B cell (primary cell): ENCODE measurements around the gene CPLX3. TPM values are rescaled to one million over a fixed set of nuclear protein-coding genes. Genes with fewer than 3 reads are reported as not detected.

Source experiments
- ATAC-seq: fragments of 200-7000 bp; cut with Tn5 transposase; one replicate; pipeline ENCODE4 v1.10.0; 2021; ENCODE audit warnings: low read depth, mild to moderate bottlenecking, moderate number of reproducible peaks, moderate library complexity
- CTCF ChIA-PET: fragments of 350-600 bp; sonication (Branson Sonifier 250); formaldehyde crosslinking; loops from one replicate; lab custom pipeline; 2021; ENCODE audit warnings: antibody characterized with exemption, inconsistent platforms; lab: Charles Lee
- POLR2A ChIA-PET: fragments of 350-600 bp; sonication (Branson Sonifier 250); formaldehyde crosslinking; loops from one replicate; lab custom pipeline; 2021; ENCODE audit warnings: antibody characterized with exemption; lab: Charles Lee
- DNase-seq: peaks from one replicate; pipeline ENCODE4 v3.0.0; 2013
- H2AFZ ChIP-seq: 2 replicates; pipeline ENCODE4 v1.6.1; 2012; ENCODE audit warnings: mild to moderate bottlenecking, low read depth, low read length; ENCODE audit not compliant: insufficient read depth, poor library complexity, severe bottlenecking
- H3K27ac ChIP-seq, 2 donors: 1 replicate in 1 of 2; 2 replicates in 1 of 2; pipeline ENCODE4 v1.5.1; 2012 to 2013; ENCODE audit warnings: low read length in 2 of 2, mild to moderate bottlenecking in 2 of 2, moderate library complexity in 1 of 2
- H3K27me3 ChIP-seq, 4 experiments: fragments of 200-600 bp in 1 of 4; sonication (generic) in 1 of 4; replicated peaks in 1 of 4; 1 replicate in 2 of 4; 2 replicates in 2 of 4; pipeline versions ENCODE4 v1.6.1 to v1.7.0; 2013 to 2016; ENCODE audit warnings: low read length in 3 of 4, mild to moderate bottlenecking in 2 of 4, mixed read lengths in 1 of 4, moderate library complexity in 1 of 4; ENCODE audit not compliant: insufficient read depth in 4 of 4, control insufficient read depth in 3 of 4; ENCODE audit errors: control extremely low read depth in 1 of 4
- H3K36me3 ChIP-seq, 2 experiments: replicated peaks in 1 of 2; 1 replicate in 1 of 2; 2 replicates in 1 of 2; pipeline versions ENCODE4 v1.6.1 to v1.7.1; 2013; ENCODE audit warnings: low read length in 1 of 2; ENCODE audit not compliant: insufficient read depth in 2 of 2, control insufficient read depth in 1 of 2; ENCODE audit errors: control extremely low read depth in 1 of 2, extremely low read depth in 1 of 2
- H3K4me1 ChIP-seq, 2 donors: fragments of 200-600 bp in 1 of 2; sonication (generic) in 1 of 2; 1 replicate in 1 of 2; 2 replicates in 1 of 2; pipeline versions ENCODE4 v1.5.1 to v1.6.1; 2013 to 2017; ENCODE audit warnings: low read length in 2 of 2; ENCODE audit not compliant: control insufficient read depth in 2 of 2, insufficient read depth in 2 of 2
- H3K4me2 ChIP-seq: replicated peaks from 2 replicates; pipeline ENCODE3; 2012; ENCODE audit warnings: mild to moderate bottlenecking, low read depth, low read length; ENCODE audit not compliant: poor library complexity, severe bottlenecking
- H3K4me3 ChIP-seq, 5 experiments: fragments of 200-600 bp in 1 of 5; sonication (generic) in 1 of 5; 1 replicate in 3 of 5; 2 replicates in 2 of 5; pipeline versions ENCODE4 v1.5.1 to v1.7.0; 2011 to 2016; ENCODE audit warnings: low read length in 4 of 5, mild to moderate bottlenecking in 4 of 5, low read depth in 2 of 5, control low read depth in 1 of 5, moderate library complexity in 1 of 5; ENCODE audit not compliant: insufficient read depth in 1 of 5; ENCODE audit errors: control extremely low read depth in 1 of 5, extremely low read depth in 1 of 5
- H3K79me2 ChIP-seq: fragments of 200-600 bp; sonication (generic); one replicate; pipeline ENCODE4 v1.6.0; 2016; ENCODE audit warnings: low read length; ENCODE audit not compliant: control insufficient read depth, insufficient read depth
- H3K9ac ChIP-seq: fragments of 200-600 bp; sonication (generic); 2 replicates; pipeline ENCODE4 v1.6.1; 2017; ENCODE audit warnings: mild to moderate bottlenecking, low read length, moderate library complexity
- H3K9me3 ChIP-seq, 3 donors: one replicate each; pipeline versions ENCODE4 v1.6.1 to v1.7.1; 2013; ENCODE audit warnings: low read length in 2 of 3; ENCODE audit not compliant: control insufficient read depth in 2 of 3, insufficient read depth in 1 of 3; ENCODE audit errors: control extremely low read depth in 1 of 3
- H4K20me1 ChIP-seq: 2 replicates; pipeline ENCODE4 v1.6.0; 2012; ENCODE audit warnings: mild to moderate bottlenecking, low read length; ENCODE audit not compliant: insufficient read depth, control insufficient read depth, poor library complexity, severe bottlenecking
- H3K27ac Mint-ChIP-seq: one replicate; pipeline ENCODE4 v1.8.0; 2021; ENCODE audit warnings: mixed read lengths
- H3K27me3 Mint-ChIP-seq: one replicate; pipeline ENCODE4 v1.8.0; 2021; ENCODE audit warnings: mixed read lengths
- H3K4me1 Mint-ChIP-seq: one replicate; pipeline ENCODE4 v1.8.0; 2021; ENCODE audit warnings: mixed read lengths
- H3K4me3 Mint-ChIP-seq: one replicate; pipeline ENCODE4 v1.8.0; 2021; ENCODE audit warnings: mixed read lengths
- H3K9me3 Mint-ChIP-seq: one replicate; pipeline ENCODE4 v1.8.0; 2022; ENCODE audit warnings: mixed read lengths; ENCODE audit not compliant: insufficient read depth
- EZH2 ChIP-seq: IDR thresholded peaks from 2 replicates; pipeline ENCODE4 v1.6.1; 2012; ENCODE audit warnings: borderline replicate concordance, low read depth, mild to moderate bottlenecking, moderate library complexity, low read length; ENCODE audit not compliant: insufficient read depth, poor library complexity, severe bottlenecking
- WGBS: methylation state at CpG from one replicate; pipeline ENCODE4 v1.1.5; 2013; ENCODE audit warnings: missing lambda C conversion rate; ENCODE audit not compliant: insufficient coverage; 5-methylcytosine and 5-hydroxymethylcytosine counted together
- intact Hi-C: fragments of 100-400 bp; cut with micrococcal nuclease; formaldehyde crosslinking; loops from one replicate; pipeline ENCODE4 v1.10.0; 2022
- polyA plus RNA-seq: library from polyadenylated mRNA; depleted of rRNA; stranded (reverse); fragments of >200 nt; gene quantifications from 2 replicates; pipeline ENCODE4 v1.2.3, GENCODE V29; 2012
- total RNA-seq, 2 donors: library from RNA; stranded (reverse); fragments of 120-200 nt in 1 of 2; gene quantifications; 1 replicate in 1 of 2; 2 replicates in 1 of 2; pipeline versions ENCODE4 v1.2.3 to v1.2.4, GENCODE V29; 2013 to 2022
- TF ChIP-seq, protein P1 (sequence below): fragments of 200-600 bp; IDR thresholded peaks from one replicate; pipeline ENCODE4 v1.8.0; 2022; ENCODE audit warnings: antibody characterized with exemption, mild to moderate bottlenecking

Gene CPLX3
- total and polyA plus RNA-seq, 2 donors (not counting 1 experiment from before 2014, with no cell fraction given): 0.60 TPM; not detected in 1

DNA sequence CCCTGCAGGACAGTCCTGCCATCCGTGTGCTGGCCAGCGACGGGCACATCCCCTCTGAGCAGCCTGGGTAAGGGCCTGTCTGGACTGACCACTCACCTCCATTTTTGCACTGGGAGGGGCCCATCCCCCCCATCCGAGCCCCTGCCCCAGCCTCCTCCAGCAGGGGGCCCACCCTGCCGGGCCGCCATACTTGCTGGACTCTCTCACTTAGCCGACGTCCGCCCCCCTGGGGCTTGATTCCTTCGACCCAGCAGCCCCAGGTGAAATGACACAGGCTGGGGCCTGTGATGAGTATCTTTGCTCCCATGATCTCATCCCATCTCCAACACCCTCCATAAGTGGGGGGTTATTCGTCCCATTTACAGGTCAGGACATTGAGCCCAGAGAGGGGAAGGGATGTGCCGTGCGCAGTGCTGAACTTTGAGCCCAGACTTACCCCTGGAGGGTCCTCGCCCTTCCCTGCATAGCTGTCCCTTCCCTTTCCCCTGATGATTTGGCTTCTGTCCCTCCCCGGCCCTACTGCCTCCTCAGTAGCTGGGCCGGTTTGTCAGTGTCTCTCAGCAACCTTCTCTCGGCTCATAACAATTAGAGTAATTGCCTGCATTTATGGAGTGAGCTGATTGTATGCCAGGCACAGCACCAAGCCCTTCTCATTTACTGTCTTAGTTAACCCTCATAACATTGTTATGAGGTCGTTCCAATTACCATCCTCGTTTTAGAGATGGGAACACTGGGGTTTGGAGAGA is 9.6 kb upstream of the CPLX3 start:
- no peak overlapping the region for H2AFZ ChIP-seq
- ChIA-PET POLR2A (no interaction called here), CTCF (interaction anchor here (1.0 to 1.3 kb wide), 4 partner anchors 17 to 134 kb away, joined by 3 to 5 read pairs (median 4); no protein-coding TSS in a partner anchor)
- Mint-ChIP-seq H3K27me3 (no peaks in the 10 kb centered on the region), H3K27ac (no peak overlapping the region), H3K4me1 (peaks cover 40% of the 10 kb centered on the region), H3K4me3 (no peak overlapping the region), H3K9me3 (no peaks in the 10 kb centered on the region)
- TF ChIP-seq EZH2: no peak
- TF ChIP-seq, protein P1, sequence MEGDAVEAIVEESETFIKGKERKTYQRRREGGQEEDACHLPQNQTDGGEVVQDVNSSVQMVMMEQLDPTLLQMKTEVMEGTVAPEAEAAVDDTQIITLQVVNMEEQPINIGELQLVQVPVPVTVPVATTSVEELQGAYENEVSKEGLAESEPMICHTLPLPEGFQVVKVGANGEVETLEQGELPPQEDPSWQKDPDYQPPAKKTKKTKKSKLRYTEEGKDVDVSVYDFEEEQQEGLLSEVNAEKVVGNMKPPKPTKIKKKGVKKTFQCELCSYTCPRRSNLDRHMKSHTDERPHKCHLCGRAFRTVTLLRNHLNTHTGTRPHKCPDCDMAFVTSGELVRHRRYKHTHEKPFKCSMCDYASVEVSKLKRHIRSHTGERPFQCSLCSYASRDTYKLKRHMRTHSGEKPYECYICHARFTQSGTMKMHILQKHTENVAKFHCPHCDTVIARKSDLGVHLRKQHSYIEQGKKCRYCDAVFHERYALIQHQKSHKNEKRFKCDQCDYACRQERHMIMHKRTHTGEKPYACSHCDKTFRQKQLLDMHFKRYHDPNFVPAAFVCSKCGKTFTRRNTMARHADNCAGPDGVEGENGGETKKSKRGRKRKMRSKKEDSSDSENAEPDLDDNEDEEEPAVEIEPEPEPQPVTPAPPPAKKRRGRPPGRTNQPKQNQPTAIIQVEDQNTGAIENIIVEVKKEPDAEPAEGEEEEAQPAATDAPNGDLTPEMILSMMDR: no peak
- intact Hi-C loops: no loop called here
- H3K36me3 ChIP-seq: no peaks in the 10 kb centered on the region
- H3K79me2 ChIP-seq: peaks cover 21% of the 10 kb centered on the region
- no peak overlapping the region for H3K27ac ChIP-seq
- H3K4me3 ChIP-seq: no peak overlapping the region
- H3K4me2 ChIP-seq: no peak overlapping the region
- 87% methylated on average over 10 of the region's 19 CpGs for WGBS
- no peak overlapping the region for H3K9ac ChIP-seq
- H3K9me3 ChIP-seq: no peaks in the 10 kb centered on the region
- no peaks in the 10 kb centered on the region for H4K20me1 ChIP-seq
- no peak for ATAC-seq
- peaks cover 0 to 11% (median 2%) of the 10 kb centered on the region in 4 experiments for H3K27me3 ChIP-seq
- H3K4me1 ChIP-seq: peaks cover 33 to 49% of the 10 kb centered on the region in 2 donors
- DNase-seq: no peak

DNA sequence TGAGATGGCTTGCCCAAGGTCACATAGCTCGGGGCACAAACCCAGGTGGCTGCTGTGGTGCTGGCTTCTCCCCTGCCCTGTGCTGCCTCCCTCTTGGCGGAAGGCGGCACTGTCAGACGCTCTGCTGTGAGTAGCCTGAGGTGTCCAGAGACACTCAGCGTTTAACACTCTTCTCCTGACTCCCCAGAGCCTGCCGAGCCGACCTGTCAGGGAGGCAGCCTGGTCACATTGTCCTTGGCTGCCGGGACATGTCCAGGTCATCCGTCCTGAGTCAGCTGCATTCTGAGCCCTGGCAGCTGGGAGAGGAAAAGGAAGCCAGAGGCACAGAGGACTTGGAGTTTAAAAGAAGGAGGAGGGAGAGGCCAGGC is 9.1 kb upstream of the CPLX3 start:
- peaks cover 0 to 11% (median 2%) of the 10 kb centered on the region in 4 experiments for H3K27me3 ChIP-seq
- DNase-seq (no peak), ATAC-seq (no peak)
- H3K4me3 ChIP-seq: no peak overlapping the region
- ChIA-PET CTCF (interaction anchor here (1.0 kb wide), 2 partner anchors 16 to 24 kb away, joined by 3 read pairs; no protein-coding TSS in a partner anchor), POLR2A (no interaction called here)
- H3K27ac ChIP-seq: no peak overlapping the region
- H3K79me2 ChIP-seq: peaks cover 23% of the 10 kb centered on the region
- Mint-ChIP-seq H3K4me3 (no peak overlapping the region), H3K27me3 (no peaks in the 10 kb centered on the region), H3K27ac (no peak overlapping the region), H3K4me1 (peaks cover 45% of the 10 kb centered on the region), H3K9me3 (no peaks in the 10 kb centered on the region)
- H4K20me1 ChIP-seq: no peaks in the 10 kb centered on the region
- H3K36me3 ChIP-seq: no peaks in the 10 kb centered on the region
- H3K4me2 ChIP-seq: no peak overlapping the region
- peaks cover 35 to 52% of the 10 kb centered on the region in 2 donors for H3K4me1 ChIP-seq
- TF ChIP-seq EZH2: no peak
- TF ChIP-seq, protein P1: no peak
- H2AFZ ChIP-seq: no peak overlapping the region
- WGBS: 66% methylated on average over 9 of the region's 9 CpGs
- intact Hi-C loops: no loop called here
- H3K9ac ChIP-seq: no peak overlapping the region
- H3K9me3 ChIP-seq: no peaks in the 10 kb centered on the region
